ENCODE data around the gene WDR93.

DNA sequence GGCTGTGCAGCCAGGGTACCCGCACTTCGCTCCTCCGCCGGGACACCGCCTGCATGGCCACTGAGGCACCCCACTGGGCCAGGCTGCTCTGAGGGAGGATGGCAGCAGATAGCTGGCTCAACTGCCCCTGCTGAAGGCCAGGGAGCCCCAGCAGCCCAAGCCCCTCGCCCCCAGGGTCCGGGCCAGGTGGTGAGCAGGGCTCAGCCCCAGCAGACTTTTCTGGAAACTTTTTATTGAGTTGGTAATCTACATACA, 23.0 kb upstream of the WDR93 start:
- TF ChIP-seq, protein P1, sequence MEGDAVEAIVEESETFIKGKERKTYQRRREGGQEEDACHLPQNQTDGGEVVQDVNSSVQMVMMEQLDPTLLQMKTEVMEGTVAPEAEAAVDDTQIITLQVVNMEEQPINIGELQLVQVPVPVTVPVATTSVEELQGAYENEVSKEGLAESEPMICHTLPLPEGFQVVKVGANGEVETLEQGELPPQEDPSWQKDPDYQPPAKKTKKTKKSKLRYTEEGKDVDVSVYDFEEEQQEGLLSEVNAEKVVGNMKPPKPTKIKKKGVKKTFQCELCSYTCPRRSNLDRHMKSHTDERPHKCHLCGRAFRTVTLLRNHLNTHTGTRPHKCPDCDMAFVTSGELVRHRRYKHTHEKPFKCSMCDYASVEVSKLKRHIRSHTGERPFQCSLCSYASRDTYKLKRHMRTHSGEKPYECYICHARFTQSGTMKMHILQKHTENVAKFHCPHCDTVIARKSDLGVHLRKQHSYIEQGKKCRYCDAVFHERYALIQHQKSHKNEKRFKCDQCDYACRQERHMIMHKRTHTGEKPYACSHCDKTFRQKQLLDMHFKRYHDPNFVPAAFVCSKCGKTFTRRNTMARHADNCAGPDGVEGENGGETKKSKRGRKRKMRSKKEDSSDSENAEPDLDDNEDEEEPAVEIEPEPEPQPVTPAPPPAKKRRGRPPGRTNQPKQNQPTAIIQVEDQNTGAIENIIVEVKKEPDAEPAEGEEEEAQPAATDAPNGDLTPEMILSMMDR (IDR thresholded peaks at IDR 0.05) = no peak
- TF ChIP-seq ZFX (IDR thresholded peaks at IDR 0.05; ENCODE audit: borderline replicate concordance) = no peak
